Ecto neural progenitor cell (in vitro differentiated cells): ENCODE data around the gene ZFX.
A peak's percentile ranks its signal among the peaks of the same experiment; 100 is the strongest.
"Not testable (repeated sequence)": the region's sequence is repeated elsewhere in the genome, so short reads cannot be mapped to it uniquely, and the experiment has no call there.

Experiments used
- DNase-seq: peaks from one replicate; pipeline ENCODE4 v3.0.0-alpha.2; 2018; ENCODE audit warnings: low spot score

The ZFX gene

DNA sequence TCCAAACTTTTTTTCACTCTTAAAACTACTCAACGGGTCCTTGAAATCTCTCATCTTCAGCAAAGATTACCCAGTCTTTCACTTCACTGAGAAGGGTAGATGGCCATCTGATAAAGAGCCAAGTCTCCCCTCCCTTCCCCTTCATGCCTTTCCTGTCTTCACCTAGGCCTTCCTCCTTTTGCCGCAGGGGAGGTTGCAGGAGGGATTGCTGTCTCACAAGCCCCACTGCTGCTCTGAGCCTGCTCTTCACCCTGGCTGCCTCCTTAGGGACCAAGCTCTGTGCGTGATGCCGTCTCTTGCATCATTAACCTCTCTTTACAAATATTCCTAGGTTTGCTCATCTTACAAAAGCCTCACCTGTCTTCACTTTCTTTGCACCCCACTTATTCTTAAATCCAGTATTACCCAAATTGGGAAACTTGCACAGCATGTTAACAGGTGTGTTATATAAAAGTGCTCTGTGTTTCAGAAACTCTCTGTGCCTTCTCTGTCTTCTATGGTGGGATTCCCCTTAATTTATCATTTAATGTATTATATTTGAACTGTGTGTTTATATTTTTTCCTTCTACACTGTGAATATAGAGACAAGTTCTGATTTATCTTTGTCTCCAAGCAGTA is 3.8 kb downstream of the ZFX start:
- DNase-seq: peak; percentile 57

DNA sequence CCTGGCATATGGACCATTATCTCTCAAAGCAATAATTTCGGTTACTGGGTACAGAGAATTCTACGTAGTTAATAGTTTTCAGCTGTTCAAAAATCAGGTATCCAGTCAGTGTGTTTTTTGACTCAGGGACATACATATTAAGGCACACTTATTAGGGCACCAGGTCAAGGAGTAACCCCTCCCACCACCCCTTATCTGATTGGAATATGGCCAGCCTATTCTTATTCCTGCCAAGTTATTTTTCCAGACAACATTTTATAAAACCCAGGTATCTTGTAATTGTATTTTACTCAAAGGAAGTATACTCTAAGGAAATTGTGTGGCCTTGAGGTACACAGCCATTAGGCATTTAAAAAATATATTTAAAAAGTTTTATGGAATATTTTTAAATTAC is 4.3 kb downstream of the ZFX start:
- DNase-seq: no peak

DNA sequence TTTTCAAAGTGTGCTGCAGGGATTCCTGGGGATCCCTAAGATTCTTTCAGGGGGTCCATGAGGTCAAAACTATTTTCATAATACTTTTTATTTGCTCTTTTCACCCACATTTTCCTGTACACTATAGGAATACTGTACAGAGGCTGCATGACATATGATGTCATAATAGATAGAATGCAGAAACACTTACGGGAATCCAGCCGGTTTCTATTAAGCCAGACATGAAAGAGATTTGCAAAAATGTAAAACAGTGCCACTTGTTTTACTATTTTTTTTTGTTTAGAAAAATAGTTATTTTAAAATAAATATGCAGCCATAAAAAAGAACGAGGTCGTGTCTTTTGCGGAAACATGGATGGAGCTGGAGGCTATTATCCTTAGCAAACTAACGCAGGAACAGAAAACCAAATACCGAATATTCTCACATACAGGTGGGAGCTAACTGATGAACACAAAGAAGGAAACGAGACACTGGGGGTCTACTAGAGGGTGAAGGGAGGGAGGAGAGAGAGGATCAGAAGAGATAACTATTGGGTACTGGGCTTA is 5.0 kb downstream of the ZFX start:
- no peak for DNase-seq

DNA sequence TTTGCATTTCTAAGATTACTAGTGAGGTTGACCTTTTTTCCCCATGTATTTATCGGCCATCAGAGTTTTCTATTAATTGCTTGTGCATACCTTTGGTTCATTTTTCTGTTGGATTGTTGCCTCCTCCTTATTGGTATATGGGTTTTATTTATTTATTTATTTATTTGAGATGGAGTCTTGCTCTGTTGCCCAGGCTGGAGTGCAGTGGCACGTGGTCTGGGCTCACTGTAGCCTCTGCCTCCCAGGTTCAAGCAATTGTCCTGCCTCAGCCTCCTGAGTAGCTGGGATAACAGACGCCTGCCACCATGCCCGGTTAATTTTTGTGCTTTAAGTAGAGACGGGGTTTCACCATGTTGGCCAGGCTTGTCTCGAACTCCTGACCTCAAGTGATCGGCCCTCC is 6.2 kb downstream of the ZFX start:
- not testable (repeated sequence) for DNase-seq

DNA sequence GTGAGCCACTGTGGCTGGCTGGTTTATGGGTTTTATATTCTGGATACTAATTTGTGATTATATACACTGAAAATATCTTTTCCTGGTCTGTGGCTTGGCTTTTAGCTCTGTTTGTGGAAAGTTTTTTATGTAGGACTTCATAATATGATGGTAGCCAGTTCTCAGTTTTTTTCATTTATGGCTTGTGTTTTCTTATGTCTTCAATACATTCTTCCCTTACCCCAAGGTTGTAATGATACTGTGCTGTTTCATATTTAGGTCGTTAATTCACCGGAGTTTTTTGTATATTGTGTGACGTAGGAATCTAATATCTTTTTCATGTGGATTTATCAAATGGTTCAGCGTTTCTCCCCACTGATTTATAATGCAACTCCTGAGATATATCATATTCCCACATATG is 6.6 kb downstream of the ZFX start:
- no peak for DNase-seq

DNA sequence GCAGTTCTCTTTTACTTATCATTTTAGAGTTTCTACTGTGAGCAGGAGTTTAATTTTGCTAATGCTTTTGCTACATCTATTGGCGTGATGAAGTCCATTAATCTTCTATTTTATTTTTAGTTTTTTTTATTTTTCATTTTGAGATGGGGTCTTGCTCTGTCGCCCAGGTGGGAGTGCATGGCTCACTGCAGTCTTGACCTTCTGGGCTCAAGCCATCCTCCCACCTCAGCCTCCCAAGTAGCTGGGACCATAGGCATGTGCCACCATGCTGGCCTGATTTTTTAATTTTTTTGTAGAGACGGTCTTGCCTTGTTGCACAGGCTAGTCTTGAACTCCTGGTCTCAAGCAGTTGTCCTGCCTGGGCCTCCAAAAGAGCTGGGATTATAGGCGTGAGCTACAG is 9.4 kb downstream of the ZFX start:
- DNase-seq: no peak

DNA sequence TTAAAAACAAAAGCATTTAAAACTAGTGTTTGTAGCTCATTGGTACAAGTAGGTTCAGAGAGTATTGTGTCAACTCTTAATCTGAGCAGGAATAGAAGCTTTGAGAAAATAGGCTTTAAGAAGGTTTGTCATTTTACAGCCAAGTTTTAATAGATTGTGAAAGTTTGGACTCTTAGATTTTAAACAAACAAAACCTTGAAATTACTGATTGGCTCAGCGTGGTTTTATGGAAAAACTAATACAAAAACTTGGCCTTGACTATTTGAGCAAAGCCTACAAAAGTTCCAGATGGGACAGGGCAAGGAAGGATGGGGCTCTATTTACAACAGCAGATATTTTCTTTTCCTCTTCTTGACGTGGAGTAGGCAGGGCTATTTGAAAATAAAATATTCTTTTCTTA is 16.5 kb downstream of the ZFX start:
- DNase-seq: no peak

DNA sequence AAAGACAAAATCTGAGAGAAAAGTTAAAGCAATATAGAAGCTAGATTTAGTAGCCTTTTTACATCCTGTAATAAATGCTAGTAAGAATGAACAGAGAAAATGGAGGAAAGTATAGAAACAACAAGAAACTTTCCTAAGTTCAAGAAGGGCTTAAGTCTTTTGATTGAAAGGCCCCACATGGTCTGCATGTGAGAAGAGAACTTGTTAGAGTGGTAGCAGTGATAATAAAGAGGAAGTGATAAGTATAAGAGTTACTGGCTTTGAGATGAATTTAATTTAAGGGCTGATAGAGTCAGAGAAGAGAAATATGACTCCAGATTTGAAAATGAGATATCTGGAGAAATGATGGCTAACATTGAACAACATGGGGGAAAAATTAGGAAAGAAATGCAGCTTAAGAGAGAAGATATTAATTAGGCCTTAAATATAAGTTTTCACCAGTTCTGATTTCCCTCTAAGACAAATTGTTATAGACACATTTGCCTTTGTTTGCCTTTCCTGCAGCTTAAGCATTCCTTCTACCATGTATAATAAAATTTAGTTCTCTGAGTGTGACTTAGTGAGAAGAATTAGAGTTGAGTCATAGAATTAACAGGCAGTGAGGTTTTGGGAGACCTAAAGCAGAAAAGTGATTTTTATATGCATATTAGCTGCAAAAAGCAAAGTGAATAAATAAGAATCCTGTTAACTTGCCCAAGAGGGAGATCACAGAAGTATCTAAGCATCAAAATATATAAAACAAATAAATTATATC is 18.4 kb downstream of the ZFX start:
- DNase-seq: no peak

DNA sequence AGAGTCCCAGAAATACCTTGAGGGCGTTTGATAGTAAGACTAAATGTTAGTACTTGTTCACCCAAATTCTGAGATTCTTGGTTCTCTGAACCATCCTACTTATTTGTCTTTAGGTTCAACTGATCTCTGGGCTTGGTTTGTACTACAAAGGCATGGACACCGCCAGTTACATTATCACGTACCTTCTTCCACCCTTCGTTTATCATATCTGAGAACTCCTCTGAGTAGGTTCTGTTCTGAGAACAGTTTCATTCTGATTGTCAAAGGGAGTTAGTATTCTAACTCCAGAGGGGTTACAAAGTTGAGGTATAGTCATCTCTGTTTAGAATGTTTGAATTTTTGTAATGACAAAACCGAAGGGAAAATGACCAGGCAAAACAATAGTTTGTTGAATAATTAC is 19.3 kb downstream of the ZFX start:
- no peak for DNase-seq

DNA sequence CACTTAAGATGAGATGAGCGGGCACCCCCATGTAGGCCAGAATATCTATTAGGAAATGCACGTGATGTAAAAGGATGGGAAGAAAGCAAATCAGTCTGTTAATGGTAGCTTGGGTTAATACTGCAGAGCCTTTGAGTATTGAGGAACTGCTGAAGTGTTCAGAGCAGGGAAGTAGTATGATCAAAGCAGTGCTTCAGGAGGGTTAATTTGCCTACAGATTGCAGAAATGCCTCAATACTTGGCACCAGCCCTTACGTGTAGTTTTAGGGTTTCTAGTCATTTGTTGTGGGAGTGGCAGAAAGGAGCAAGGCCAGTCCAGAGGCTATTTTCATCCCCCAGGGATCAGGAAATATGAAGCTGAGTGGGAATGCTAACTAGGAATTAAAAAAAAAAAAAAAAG is 19.7 kb downstream of the ZFX start:
- no peak for DNase-seq

DNA sequence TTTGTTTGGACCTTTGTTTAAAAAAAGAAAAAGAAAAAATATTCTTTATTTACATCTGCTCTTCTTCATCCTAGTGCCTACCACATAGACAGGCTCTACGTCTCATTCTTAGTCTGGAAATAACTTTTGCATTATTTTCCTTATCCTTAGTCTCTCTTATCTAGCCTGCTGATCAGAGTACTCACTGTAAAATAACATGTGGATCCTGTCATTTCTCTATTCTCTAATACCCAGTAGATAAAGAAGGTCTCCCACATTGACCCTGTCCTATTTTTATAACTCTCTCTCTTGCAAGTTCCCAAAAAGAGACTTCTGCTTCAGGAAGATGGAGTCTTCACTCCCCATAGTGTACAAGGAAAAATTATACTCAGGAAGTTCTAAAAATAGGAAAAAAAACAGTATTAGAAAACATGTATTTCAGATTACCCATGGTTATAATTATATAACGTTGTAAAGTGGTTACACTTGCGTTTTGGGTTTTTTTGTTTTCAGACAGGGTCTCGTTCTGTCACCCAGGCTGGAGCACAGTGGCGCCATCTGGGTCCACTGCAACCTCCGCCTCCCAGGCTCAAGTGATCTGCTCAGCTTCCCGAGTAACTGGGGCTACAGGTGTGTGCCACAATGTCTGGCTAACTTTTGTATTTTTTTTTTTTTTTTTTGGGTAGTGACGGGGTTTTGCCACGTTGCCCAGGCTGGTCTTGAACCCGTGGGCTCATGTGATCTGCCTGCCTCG is 23.8 kb downstream of the ZFX start:
- DNase-seq: no peak

DNA sequence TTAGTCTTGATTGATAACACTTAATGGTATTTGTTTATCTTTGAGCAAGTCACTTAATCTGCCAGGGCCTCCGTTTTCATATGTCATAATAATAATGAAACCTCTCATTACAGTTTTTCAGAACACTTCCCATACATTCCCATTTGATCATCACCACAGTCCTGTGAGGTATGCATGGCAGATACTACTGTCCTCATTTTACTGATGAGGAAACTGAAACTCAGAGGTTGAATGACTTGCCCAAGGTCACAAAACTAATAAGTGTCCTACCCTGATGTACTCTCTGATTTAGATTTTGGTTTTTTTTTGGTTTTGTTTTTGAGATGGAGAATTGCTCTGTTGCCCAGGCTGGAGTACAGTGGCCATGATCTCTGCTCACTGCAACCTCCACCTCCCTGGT is 25.7 kb downstream of the ZFX start:
- DNase-seq: no peak

DNA sequence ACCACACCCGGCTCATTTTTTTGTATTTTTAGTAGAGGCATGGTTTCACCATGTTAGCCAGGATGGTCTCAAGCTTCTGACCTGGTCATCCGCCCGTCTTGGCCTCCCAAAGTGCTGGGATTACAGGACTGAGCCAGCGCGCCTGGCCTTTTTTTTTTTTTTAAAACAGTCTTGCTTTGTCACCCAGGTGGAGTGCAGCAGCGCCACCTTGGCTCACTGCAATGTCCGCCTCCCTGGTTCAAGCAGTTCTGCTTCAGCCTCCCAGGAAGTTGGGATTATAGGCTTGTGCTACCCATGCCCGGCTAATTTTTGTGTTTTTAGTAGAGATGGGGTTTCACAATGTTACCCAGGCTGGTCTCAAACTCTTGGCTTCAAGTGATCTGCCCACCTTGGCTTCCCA is 28.9 kb downstream of the ZFX start:
- DNase-seq: no peak

DNA sequence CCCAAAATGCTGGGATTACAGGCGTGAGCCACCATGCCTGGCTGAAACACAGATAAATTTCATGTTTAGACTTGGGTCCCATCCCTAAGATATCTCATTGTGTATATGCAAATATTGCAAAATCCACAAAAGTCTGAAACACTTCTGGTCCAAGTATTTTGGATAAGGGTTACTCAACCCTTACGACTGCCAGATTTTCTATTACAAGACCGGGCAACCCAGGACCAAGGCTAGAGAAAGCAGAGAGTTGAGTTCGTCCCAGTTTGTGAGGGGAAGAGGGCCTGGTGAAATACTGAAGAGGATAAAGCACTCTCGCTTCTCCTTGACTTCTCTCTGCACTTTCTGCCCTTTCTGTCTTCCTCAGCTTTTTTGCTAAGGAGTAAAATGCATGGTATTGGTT is 34.5 kb downstream of the ZFX start:
- DNase-seq: no peak

DNA sequence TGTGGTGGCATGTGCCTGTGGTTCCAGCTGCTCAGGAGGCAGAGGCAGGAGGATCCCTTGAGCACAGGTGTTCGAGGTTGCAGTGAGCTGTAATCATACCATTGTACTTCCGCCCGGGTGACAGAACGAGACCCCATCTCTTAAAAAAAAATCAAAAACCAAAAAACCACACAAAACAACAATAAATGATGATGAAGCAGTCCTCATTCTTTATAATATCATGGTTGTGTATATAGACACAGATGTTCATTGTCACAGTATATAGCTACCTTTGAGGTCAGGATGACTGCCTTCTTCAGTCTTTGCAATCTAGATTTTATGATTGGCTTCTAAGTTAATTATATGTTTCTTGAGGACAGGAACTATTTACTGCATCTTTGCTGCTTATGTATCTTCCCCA is 37.0 kb downstream of the ZFX start:
- no peak for DNase-seq

DNA sequence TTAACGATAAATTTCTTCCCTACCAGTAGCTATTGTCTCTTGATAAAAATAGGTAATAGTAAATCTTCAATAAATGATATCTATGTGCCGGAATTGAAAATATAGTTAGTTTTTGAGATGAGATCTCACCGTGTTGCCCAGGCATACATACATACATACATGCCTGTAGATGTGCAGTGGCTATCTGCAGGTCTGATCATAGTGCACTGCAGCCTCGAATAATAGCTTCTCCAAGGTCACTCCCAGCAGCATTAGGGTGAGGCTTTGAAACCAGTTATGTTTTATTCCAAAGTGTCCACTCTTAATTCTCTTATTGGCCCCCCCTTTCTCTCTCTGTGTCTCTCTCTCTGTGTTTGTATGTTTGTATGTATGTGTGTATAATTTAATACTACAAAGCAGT is 37.5 kb downstream of the ZFX start:
- DNase-seq: no peak

DNA sequence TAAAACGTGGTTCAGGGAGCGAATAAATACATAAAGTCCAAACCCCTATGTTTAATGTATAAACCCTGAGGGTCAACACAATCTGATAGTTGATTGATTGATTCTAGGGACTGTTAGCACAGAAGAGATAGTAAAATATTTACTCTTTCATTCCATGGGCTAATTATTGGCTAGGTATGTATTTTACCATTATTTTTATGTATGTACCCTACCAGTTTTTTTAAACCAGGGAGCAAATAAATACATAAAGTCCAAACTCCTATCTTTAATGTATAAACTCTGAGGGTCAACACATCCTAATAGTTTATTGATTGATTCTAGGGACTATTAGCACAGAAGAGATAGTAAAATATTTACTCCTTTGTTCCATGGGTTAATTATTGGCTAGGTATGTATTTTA is 40.0 kb downstream of the ZFX start:
- no peak for DNase-seq

DNA sequence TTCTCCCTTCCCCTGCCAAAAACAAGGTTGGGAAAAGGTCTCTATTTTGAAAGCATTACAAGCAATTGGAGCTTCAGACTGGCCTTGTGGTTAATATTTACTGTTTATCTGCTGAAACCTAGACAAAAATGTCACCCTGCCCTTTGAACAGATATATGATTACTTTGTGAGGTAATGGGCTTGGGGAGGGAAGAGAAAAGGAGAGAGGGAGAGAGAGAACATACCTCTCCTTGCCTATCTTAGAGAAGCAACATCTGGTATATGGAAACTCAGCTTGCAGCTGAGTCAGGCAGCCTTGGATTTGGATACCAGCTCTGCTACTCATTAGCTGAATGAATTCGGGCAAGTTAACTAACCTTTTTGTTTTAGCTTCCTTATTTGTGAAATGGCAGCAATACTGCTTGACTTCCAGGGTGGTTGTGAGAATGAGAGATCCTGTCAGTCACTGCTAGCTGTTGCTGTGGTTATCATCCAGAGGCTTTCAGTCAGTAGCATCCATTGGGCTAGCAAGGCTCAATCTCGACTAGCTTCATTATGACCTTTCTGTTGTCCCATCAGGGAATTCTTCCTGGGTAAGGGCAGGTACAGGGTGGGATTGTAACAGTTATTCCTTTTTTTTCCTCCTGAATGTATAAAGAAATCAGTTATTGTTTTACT is 41.1 kb downstream of the ZFX start:
- DNase-seq: no peak

DNA sequence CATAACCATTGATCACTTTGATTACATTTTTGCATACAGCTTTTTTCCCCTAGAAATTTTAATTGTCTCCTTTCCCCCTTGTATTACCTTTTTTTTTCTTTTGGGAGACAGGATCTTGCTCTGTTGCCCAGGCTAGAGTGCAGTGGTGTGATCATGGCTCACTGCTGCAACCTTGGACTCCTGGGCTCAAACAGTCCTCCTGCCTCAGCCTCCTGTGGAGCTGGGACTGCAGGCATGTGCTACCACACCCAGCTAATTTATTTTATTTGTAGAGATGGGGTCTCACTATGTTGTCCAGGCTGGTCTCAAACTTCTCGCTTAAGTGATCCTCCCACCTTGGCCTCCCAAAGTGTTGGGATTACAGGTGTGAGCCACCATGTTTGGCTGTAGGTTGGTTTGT is 47.0 kb downstream of the ZFX start:
- DNase-seq: no peak

DNA sequence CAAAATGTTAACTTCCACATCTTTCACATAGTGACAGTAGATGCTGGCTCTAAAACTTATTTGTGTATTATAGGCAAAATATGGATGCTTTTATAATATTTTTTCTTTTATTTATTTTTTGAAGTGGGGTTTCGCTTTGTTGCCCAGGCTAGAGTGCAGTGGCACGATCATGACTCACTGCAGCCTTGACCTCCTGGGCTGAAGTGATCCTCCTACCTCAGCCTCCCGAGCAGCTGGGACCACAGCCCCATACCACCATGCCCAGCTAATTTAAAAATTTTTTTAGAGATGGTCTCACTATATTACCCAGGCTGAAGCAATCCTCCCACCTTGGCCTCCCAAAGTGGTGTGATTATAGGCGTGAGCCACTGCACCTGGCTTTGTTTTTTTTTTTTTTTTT is 48.6 kb downstream of the ZFX start:
- DNase-seq: no peak

DNA sequence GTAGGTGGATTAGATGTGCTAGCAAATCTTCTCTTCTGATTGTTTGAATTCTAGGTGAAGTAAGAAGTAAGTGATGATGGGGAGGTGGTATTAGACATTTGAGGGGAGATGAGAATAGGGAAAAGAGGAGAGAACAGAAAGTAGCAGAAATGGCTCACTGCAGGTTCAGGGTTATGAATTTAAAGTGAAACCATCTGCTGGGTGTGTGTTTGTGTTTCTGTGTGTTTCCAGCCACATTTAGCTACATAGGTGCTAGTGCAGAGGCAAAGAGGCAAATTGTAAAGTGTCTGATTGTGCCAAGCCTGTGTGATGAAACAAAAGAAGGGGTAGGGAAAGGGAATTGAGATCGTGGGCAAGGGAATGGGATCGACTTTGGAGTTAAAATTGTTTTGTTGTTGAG is 50.6 kb downstream of the ZFX start:
- no peak for DNase-seq

DNA sequence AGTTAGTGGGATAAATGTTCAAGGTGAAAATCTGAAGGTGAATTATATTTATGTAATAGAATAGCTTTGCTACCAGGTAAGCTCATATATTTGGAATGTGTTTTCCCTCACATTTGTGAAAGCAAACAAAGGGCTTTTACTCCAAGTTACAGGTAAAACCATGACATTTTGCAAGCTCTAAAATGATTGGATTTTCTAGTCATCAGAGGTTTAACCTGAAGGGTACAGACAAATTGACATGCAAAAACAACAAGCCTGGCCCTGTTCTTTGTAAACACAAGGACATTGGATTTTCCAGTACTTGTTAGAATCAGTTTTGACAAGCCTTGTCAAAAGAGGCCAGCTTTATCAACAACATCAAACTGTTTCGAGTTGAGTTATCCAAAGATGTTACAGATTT is 51.7 kb downstream of the ZFX start:
- no peak for DNase-seq
